Heart left ventricle (tissue), 16 donors: ENCODE measurements around the gene ZNF688. TPM values are rescaled to one million over a fixed set of nuclear protein-coding genes. Genes with fewer than 3 reads are reported as not detected.
A peak's percentile ranks its signal among the peaks of the same experiment; 100 is the strongest.

Experiments
- ATAC-seq, 4 donors: fragments of 200-7000 bp; cut with Tn5 transposase; one replicate each; pipeline ENCODE4 v1.9.1; 2020 to 2022; ENCODE audit warnings: moderate library complexity in 4 of 4, mild to moderate bottlenecking in 3 of 4, moderate number of reproducible peaks in 1 of 4
- DNase-seq, 5 donors: peaks; one replicate each; pipeline ENCODE4 v3.0.0-alpha.2; 2020
- H3K27ac ChIP-seq, 12 donors: fragments of 200-600 bp; sonication (generic) in 4 of 12; one replicate each; pipeline versions ENCODE4 v1.5.0 to v1.8.0; 2016 to 2022; ENCODE audit warnings: mild to moderate bottlenecking in 2 of 12
- H3K27me3 ChIP-seq, 9 donors: fragments of 200-600 bp; sonication (generic) in 2 of 9; one replicate each; pipeline versions ENCODE4 v1.5.1 to v1.8.0; 2016 to 2022; ENCODE audit warnings: mild to moderate bottlenecking in 3 of 9
- H3K36me3 ChIP-seq, 9 donors: fragments of 200-600 bp; sonication (generic) in 2 of 9; one replicate each; pipeline versions ENCODE4 v1.5.0 to v1.8.0; 2018 to 2022; ENCODE audit warnings: mild to moderate bottlenecking in 2 of 9
- H3K4me1 ChIP-seq, 12 donors: fragments of 200-600 bp; sonication (generic) in 4 of 12; one replicate each; pipeline versions ENCODE4 v1.5.0 to v1.8.0; 2016 to 2022; ENCODE audit warnings: mild to moderate bottlenecking in 3 of 12
- H3K4me3 ChIP-seq, 12 donors: fragments of 200-600 bp; sonication (generic) in 4 of 12; one replicate each; pipeline versions ENCODE4 v1.5.0 to v1.8.0; 2017 to 2022; ENCODE audit warnings: mild to moderate bottlenecking in 9 of 12, moderate library complexity in 4 of 12
- H3K9me3 ChIP-seq, 12 donors: fragments of 200-600 bp; sonication (generic) in 4 of 12; one replicate each; pipeline versions ENCODE4 v1.5.0 to v1.8.0; 2016 to 2022; ENCODE audit warnings: mild to moderate bottlenecking in 1 of 12
- POLR2A ChIP-seq, 2 donors: fragments of 450-650 bp; IDR thresholded peaks; one replicate each; pipeline ENCODE4 v1.6.1; 2017; ENCODE audit warnings: antibody characterized with exemption in 2 of 2, mild to moderate bottlenecking in 2 of 2, moderate library complexity in 2 of 2
- WGBS, 4 donors: extraction: QIAGEN DNeasy Blood & Tissue Kit in 2 of 4; methylation state at CpG; one replicate each; pipeline versions ENCODE4 v1.1.5 to v1.1.7; 2013 to 2018; 5-methylcytosine and 5-hydroxymethylcytosine counted together
- intact Hi-C, 10 donors: fragments of 100-400 bp; cut with DNase I; formaldehyde crosslinking; loops; one replicate each; pipeline versions ENCODE4 v1.11.1 to v1.14.2; 2022
- polyA plus RNA-seq, 2 donors: library from polyadenylated mRNA; stranded (reverse); fragments of 200-250 nt; gene quantifications; one replicate each; pipeline ENCODE4 v1.2.3, GENCODE V29; 2013
- total RNA-seq, 9 donors: library from RNA; depleted of rRNA in 2 of 9; stranded (reverse); fragments of >200 nt in 2 of 9; fragmentation: NEBNext Ultra II Directional in 3 of 9; extraction: Animal tissue kit (Norgen Biotek cat#: 25700) in 3 of 9; gene quantifications; one replicate each; pipeline versions ENCODE4 v1.1.0 to v1.2.4, GENCODE V29; 2016 to 2023
- TF ChIP-seq, protein P1 (sequence below), 12 donors: fragments of 200-600 bp; sonication (generic) in 4 of 12; IDR thresholded peaks; one replicate each; pipeline versions ENCODE4 v1.5.0 to v1.8.0; 2018 to 2022; ENCODE audit warnings: antibody characterized with exemption in 12 of 12, mild to moderate bottlenecking in 5 of 12
- donor health status: ischemic (EF 13 %, LVEDD 7.1; RV severe dilation, severe dysfunction).
- donor health status: healthy with polysubstance abuse.
- donor health status: DM: no; HTN: yes; CAD: no.
- donor health status: DM: no; HTN: no; CAD: no.
- donor health status: ischemic (EF 25% LVEDD 6.9; RV normal size, moderate dysfunction).
- donor health status: ischemic (EF 25% LVEDD 5.7; RV mildly dilated, moderate dysfunction).
- donor health status: healthy.
- donor health status: DM: yes; HTN: yes; CAD: no.
- donor health status: ischemic (EF 35%, LVEDD 5.7; RV mildly dilated, moderate dysfunction).
- donor health status: nonischemic (EF 11% LVEDD 7.7; RV severe dilation, severe dysfunction).
- donor health status: DM: yes; HTN: yes; CAD: no.
- donor health status: PGD.
- donor health status: ischemic (EF 29% LVEDD 5.4; RV normal size, mild dysfunction).
- donor health status: nonischemic (EF 23%, LVEDD 6.1; RV moderate dilation, normal function).

The ZNF688 gene
- total and polyA plus RNA-seq, 11 donors = 7.6 to 15.7 (median 11.6) TPM

DNA sequence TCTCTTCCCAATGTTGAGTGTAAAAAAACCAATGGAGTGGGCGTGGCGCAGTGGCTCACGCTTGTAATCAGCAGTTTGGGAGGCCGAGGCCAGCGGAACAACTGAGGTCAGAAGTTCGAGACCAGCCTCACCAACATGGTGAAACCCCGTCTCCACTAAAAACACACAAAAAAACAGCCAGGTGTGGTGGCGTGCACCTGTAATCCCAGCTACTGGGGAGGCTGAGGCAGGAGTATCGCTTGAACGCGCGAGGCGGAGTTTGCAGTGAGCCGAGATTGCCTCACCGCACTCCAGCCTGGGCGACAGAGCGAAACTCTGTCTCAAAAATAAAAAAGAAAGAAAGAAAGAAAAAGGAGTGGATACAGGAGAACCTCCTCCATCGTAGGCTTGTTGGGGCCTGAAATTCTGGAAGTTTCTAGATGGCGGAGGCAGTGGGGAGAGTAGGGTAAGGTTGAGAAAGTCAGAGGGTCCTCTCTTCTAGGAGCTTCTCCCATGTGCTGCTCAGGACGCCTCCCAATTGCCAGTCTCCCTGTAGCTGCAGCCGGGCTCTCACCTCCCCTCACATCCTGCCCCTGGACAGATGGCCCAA lies 12.6 kb downstream of the ZNF688 start:
- WGBS, 4 donors = 84 to 87% (median 85%) methylated on average over 21 of the region's 21 CpGs
- peak overlapping the region in 11 of 12 donors; percentile 53 to 99 (median 92) for H3K27ac ChIP-seq
- H3K9me3 ChIP-seq = no peaks in the 10 kb centered on the region
- no peak for TF ChIP-seq POLR2A (IDR thresholded peaks at IDR 0.05)
- TF ChIP-seq, protein P1, sequence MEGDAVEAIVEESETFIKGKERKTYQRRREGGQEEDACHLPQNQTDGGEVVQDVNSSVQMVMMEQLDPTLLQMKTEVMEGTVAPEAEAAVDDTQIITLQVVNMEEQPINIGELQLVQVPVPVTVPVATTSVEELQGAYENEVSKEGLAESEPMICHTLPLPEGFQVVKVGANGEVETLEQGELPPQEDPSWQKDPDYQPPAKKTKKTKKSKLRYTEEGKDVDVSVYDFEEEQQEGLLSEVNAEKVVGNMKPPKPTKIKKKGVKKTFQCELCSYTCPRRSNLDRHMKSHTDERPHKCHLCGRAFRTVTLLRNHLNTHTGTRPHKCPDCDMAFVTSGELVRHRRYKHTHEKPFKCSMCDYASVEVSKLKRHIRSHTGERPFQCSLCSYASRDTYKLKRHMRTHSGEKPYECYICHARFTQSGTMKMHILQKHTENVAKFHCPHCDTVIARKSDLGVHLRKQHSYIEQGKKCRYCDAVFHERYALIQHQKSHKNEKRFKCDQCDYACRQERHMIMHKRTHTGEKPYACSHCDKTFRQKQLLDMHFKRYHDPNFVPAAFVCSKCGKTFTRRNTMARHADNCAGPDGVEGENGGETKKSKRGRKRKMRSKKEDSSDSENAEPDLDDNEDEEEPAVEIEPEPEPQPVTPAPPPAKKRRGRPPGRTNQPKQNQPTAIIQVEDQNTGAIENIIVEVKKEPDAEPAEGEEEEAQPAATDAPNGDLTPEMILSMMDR (IDR thresholded peaks at IDR 0.05) = no peak
- ATAC-seq (no peak), DNase-seq (no peak)
- H3K4me1 ChIP-seq = peaks cover 0 to 60% (median 29%) of the 10 kb centered on the region in 12 donors
- intact Hi-C loops = loop anchor here in 9 of 10 donors (1.0 to 2.0 kb wide), 7 partner anchors 14 to 91 kb away; partner anchors contain the start of genes ZNF747 (in 5 of the 9), PRR14 (in 1 of the 9) and ZNF785 (in 1 of the 9)
- peaks cover 0 to 28% (median 18%) of the 10 kb centered on the region in 9 donors for H3K36me3 ChIP-seq
- H3K4me3 ChIP-seq = peak overlapping the region in 9 of 12 donors; percentile 64 to 98 (median 81)
- H3K27me3 ChIP-seq = no peaks in the 10 kb centered on the region

DNA sequence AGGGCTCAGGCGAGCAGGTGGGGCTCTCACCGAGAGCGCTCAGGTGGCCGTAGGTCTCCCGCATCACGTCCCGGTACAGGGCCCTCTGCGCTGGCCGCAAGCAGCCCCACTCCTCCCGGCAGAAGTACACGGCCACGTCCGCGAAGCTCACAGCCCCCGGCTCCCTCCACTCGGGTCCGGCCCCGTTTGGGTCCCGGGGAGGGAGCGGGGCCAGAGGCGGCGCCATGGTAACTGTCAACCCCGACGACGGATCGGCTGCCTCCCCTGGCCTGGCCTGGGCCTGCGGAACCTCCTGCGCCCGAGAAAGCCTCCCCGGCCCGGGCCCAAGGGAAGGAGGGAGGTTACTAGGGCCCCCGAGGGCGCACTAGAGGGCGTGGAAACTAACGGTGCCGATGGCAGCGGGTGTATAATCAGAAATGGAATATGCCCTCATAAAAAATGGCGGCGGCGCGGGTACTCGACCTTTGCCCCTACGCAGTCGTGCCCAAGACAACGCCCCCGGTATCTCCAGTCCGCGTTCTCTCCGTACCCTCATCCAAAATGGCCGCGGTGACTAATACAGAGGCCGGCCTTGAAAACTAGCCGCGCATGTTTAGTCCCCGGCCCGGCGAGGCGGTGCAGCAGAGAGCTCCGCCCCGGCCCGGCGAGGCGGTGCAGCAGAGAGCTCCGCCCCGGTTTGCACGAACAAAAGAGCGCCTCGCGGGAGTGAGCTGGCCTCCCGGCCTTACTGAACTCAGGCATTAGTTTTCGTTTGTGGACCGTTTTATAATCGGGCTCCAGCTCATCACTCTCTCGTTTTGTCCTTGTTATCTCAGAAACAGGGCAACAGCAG lies 13.3 kb downstream of the ZNF688 start, which contains the start of gene ZNF764:
ZNF764 (minus strand) TSS at position 418 of the 832 bp plus-strand sequence; CDS start at position 226, 192 bp downstream.
- intact Hi-C loops = loop anchor here (1.0 to 2.0 kb wide), 7 partner anchors 15 to 92 kb away; partner anchors contain the start of genes ZNF747 (in 6 of the 10), PRR14 (in 1 of the 10) and ZNF785 (in 1 of the 10)
- ATAC-seq = peak; percentile 96 to 98 (median 98)

DNA sequence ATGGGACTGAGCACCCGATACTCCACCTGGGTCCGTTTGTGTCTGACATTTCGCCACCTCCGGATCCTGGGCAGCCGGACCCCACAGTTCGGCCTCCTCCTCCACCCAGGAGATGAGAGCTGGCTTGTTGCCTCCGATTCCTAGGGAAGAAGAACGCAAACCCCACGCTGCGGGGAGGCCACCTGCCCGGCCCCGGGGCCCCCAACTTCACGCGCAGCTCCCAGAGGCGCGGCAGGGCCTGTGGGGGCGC lies 13.9 kb downstream of the ZNF688 start:
- H3K36me3 ChIP-seq = peaks cover 0 to 31% (median 21%) of the 10 kb centered on the region in 9 donors
- intact Hi-C loops = loop anchor here in 1 of 10 donors (2.0 kb wide), 1 partner anchor 23 kb away; the partner anchor contains the start of gene ZNF747
- H3K4me3 ChIP-seq = peak overlapping the region; percentile 63 to 98 (median 77)
- H3K4me1 ChIP-seq = peaks cover 0 to 73% (median 32%) of the 10 kb centered on the region in 12 donors
- H3K9me3 ChIP-seq = no peaks in the 10 kb centered on the region
- ATAC-seq (peak in 2 of 4 donors; percentile 2), DNase-seq (peak in 1 of 5 donors; percentile 66)
- peak overlapping the region; percentile 86 to 99 (median 94) for H3K27ac ChIP-seq
- TF ChIP-seq, protein P1 (IDR thresholded peaks at IDR 0.05) = no peak
- TF ChIP-seq POLR2A (IDR thresholded peaks at IDR 0.05) = no peak
- no peaks in the 10 kb centered on the region for H3K27me3 ChIP-seq
- WGBS, 4 donors = 0 to 1% (median 0%) methylated on average over 3 to 17 of the region's 17 CpGs

More for the DNA sequence above, 13.3 kb downstream of the ZNF688 start, which contains the start of gene ZNF764:
- peaks cover 0 to 31% (median 21%) of the 10 kb centered on the region in 9 donors for H3K36me3 ChIP-seq
- H3K27me3 ChIP-seq = no peaks in the 10 kb centered on the region
- H3K4me3 ChIP-seq = peak within 1 kb of the TSS; percentile 63 to 98 (median 77)
- H3K27ac ChIP-seq = peak within 1 kb of the TSS; percentile 86 to 99 (median 94)
- DNase-seq = peak; percentile 98 to 99 (median 98)
- H3K9me3 ChIP-seq = no peaks in the 10 kb centered on the region
- 0 to 1% (median 0%) methylated on average over 42 to 74 of the region's 74 CpGs for WGBS, 4 donors
- peaks cover 0 to 67% (median 31%) of the 10 kb centered on the region in 12 donors for H3K4me1 ChIP-seq
- TF ChIP-seq, protein P1 (IDR thresholded peaks at IDR 0.05) = peak in 2 of 12 donors; percentile 6 to 20
- peak in 1 of 2 donors; percentile 58 for TF ChIP-seq POLR2A (IDR thresholded peaks at IDR 0.05)
